Lower leg skin (tissue), 3 donors: ENCODE measurements around the gene TARDBP.

ENCODE experiments used
- POLR2A ChIP-seq, 2 donors: fragments of 450-650 bp; IDR thresholded peaks; one replicate each; pipeline ENCODE4 v1.6.1; 2016 to 2017; ENCODE audit warnings: antibody characterized with exemption in 2 of 2, mild to moderate bottlenecking in 1 of 2, moderate library complexity in 1 of 2
- TF ChIP-seq, protein P1 (sequence below), 3 donors: fragments of 450-650 bp; IDR thresholded peaks; one replicate each; pipeline ENCODE4 v1.5.1; 2016; ENCODE audit warnings: antibody characterized with exemption in 3 of 3, mild to moderate bottlenecking in 3 of 3, moderate library complexity in 2 of 3

DNA sequence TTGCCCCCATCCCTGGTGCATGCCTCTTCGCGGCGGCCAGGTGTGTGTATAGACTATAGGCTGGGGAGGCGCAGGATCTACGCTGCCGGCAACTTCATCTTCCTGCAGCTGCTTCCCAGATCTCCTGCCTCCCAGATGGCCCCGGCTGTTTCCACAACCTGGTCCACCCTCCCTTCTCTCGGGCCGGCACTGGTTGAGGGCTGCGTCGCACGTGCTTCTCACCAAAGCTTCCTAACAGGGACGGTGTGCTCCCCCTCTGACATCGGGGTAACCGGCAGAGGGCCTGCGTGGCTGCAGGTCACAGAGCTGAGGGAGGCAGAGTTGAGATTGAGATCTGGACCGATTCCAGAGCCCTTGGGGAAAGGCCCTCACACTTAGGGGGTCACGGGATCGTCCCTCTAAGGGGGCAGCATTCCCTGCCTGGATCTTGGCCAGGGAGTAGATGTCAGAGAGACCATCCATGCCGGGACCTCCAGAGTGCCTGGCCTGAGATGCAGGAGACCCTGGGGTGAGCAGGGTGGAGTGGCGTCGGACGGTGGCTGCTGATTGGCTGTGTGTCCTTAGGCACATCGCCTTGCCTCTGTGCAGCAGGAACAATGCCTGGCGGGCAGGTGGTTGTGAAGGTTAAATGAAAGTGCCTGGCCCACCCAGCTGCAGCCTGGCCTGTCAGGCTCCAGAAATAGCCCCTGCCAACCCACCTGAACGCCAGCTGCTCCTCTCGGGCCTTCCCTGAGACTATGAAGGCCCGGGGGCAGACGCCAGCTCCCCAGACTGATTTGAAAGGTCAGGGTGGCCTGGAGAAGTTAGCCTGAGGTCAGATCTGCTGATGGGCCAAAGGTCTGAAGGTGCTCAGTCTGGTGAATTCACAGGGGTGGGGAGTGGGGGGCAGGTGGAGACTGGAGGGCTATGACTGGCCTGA is 40.6 kb downstream of the TARDBP start:
- TF ChIP-seq, protein P1, sequence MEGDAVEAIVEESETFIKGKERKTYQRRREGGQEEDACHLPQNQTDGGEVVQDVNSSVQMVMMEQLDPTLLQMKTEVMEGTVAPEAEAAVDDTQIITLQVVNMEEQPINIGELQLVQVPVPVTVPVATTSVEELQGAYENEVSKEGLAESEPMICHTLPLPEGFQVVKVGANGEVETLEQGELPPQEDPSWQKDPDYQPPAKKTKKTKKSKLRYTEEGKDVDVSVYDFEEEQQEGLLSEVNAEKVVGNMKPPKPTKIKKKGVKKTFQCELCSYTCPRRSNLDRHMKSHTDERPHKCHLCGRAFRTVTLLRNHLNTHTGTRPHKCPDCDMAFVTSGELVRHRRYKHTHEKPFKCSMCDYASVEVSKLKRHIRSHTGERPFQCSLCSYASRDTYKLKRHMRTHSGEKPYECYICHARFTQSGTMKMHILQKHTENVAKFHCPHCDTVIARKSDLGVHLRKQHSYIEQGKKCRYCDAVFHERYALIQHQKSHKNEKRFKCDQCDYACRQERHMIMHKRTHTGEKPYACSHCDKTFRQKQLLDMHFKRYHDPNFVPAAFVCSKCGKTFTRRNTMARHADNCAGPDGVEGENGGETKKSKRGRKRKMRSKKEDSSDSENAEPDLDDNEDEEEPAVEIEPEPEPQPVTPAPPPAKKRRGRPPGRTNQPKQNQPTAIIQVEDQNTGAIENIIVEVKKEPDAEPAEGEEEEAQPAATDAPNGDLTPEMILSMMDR (IDR thresholded peaks at IDR 0.05): no peak
- TF ChIP-seq POLR2A (IDR thresholded peaks at IDR 0.05): no peak
